Measurements from ENCODE around the gene SH3GL2.

Gene SH3GL2

GRCh38 chr9:17824191-17824590 is 245.3 kb downstream of the SH3GL2 start:
- no peak for FAIRE-seq

- FAIRE-seq, result no peak
Measured at GRCh38 chr9:17824616-17825264, 245.9 kb downstream of the SH3GL2 start.

GRCh38 chr9:17825265-17825659 is 246.4 kb downstream of the SH3GL2 start:
- FAIRE-seq, result no peak

GRCh38 chr9:17829064-17829463 is 250.2 kb downstream of the SH3GL2 start:
- no peak for FAIRE-seq

GRCh38 chr9:17829812-17830385 is 251.0 kb downstream of the SH3GL2 start:
- no peak for FAIRE-seq

- no peak for FAIRE-seq
Measured at GRCh38 chr9:17832812-17833211, 253.9 kb downstream of the SH3GL2 start.

GRCh38 chr9:17833846-17834245 is 255.0 kb downstream of the SH3GL2 start:
- FAIRE-seq, result no peak

GRCh38 chr9:17837965-17838364 is 259.1 kb downstream of the SH3GL2 start:
- no peak for FAIRE-seq

- no peak for FAIRE-seq
Measured at GRCh38 chr9:17839776-17840175, 260.9 kb downstream of the SH3GL2 start.

- no peak for FAIRE-seq
Measured at GRCh38 chr9:17843236-17843635, 264.4 kb downstream of the SH3GL2 start.

All from endometrium (tissue), 2 donors.